ENCODE measurements around the gene NEK10. TPM values are rescaled to one million over a fixed set of nuclear protein-coding genes. Genes with fewer than 3 reads are reported as not detected.

Gene NEK10
- total RNA-seq, 1 experiment from 2014 or later, result 1.1 TPM

- Histone ChIP-seq H3K27me3 (no peaks in the 10 kb centered on the region), H3K4me3 (no peak overlapping the region), H3K36me3 (no peaks in the 10 kb centered on the region), H3K9me3 (replicated peaks) (no peaks in the 10 kb centered on the region), H3K4me1 (no peaks in the 10 kb centered on the region), H3K27ac (no peak overlapping the region)
- no peak for DNase-seq
Measured at GRCh38 chr3:27125821-27126501, 243.2 kb downstream of the NEK10 start.

- Histone ChIP-seq H3K4me1 (no peaks in the 10 kb centered on the region), H3K27ac (no peak overlapping the region), H3K9me3 (replicated peaks) (no peaks in the 10 kb centered on the region), H3K27me3 (no peaks in the 10 kb centered on the region), H3K4me3 (no peak overlapping the region), H3K36me3 (no peaks in the 10 kb centered on the region)
- no peak for DNase-seq
Measured at GRCh38 chr3:27119639-27120038, 249.5 kb downstream of the NEK10 start.

DNA sequence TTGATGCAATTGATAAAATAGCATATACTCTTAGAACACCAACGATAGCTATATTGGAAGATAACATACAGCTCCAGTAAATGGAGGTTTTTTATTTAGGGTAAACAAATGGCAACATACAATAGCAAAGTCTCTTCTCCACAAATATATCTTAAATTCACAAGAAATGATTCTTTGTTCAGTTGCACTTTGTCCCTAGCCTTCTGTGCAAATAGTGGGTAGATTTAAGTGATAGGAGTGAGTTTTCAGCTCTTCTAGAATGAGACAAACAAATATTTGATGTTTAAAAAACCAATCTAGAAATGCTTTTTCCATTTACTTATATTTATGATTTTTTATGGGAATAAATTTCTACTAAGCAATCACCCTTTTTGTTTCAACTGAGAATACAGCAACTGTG lies 253.8 kb downstream of the NEK10 start:
- H3K36me3 ChIP-seq, result no peaks in the 10 kb centered on the region
- no peak overlapping the region for H3K4me3 ChIP-seq
- DNase-seq, result no peak
- H3K4me1 ChIP-seq, result no peaks in the 10 kb centered on the region
- H3K9me3 ChIP-seq (replicated peaks), result no peaks in the 10 kb centered on the region
- 0 out of 2 replicates have a peak, but pooled peaks cover 4% of the 10 kb centered on the region for H3K27me3 ChIP-seq
- H3K27ac ChIP-seq, result no peak overlapping the region

DNA sequence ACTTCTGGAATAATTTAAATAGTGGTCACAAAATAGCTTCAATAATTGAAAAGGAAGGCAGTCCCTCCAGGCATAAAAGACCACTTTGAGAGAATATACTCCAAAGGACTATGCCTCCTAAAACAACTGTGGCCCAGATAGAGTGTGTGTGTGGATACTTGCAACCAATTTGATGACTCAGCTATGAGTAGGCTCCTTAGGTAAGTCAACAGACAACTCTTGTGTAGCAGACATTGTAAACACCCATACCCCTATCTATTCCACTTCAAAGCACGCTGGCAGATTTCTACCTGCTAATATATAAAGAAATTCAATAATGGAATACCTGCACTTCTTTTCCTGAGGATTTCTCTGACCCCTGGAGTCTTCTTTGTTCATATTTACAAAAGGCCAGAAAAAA lies 254.5 kb downstream of the NEK10 start:
- H3K36me3 ChIP-seq, result no peaks in the 10 kb centered on the region

GRCh38 chr3:27114129-27114528 lies 255.1 kb downstream of the NEK10 start:
- Histone ChIP-seq H3K9me3 (replicated peaks) (no peaks in the 10 kb centered on the region), H3K36me3 (no peaks in the 10 kb centered on the region), H3K4me1 (no peaks in the 10 kb centered on the region), H3K4me3 (no peak overlapping the region), H3K27me3 (0 out of 2 replicates have a peak, but pooled peaks cover 4% of the 10 kb centered on the region), H3K27ac (no peak overlapping the region)
- no peak for DNase-seq

More for the DNA sequence above, 254.5 kb downstream of the NEK10 start:
- H3K4me1 ChIP-seq, result no peaks in the 10 kb centered on the region
- no peak overlapping the region for H3K27ac ChIP-seq
- no peak overlapping the region for H3K4me3 ChIP-seq
- H3K27me3 ChIP-seq, result 0 out of 2 replicates have a peak, but pooled peaks cover 4% of the 10 kb centered on the region
- DNase-seq, result no peak
- H3K9me3 ChIP-seq (replicated peaks), result no peaks in the 10 kb centered on the region

GRCh38 chr3:27110020-27110419 lies 259.2 kb downstream of the NEK10 start:
- peaks cover 4% of the 10 kb centered on the region; the same call in 1 of the 2 replicates for H3K27me3 ChIP-seq
- no peaks in the 10 kb centered on the region for H3K4me1 ChIP-seq

GRCh38 chr3:27108322-27108721 lies 260.9 kb downstream of the NEK10 start:
- DNase-seq, result no peak
- Histone ChIP-seq H3K36me3 (no peaks in the 10 kb centered on the region), H3K27me3 (no peaks in the 10 kb centered on the region; the same call in 1 of the 2 replicates), H3K4me3 (no peak overlapping the region), H3K9me3 (replicated peaks) (no peaks in the 10 kb centered on the region), H3K27ac (no peak overlapping the region), H3K4me1 (no peaks in the 10 kb centered on the region)

More at GRCh38 chr3:27110020-27110419, 259.2 kb downstream of the NEK10 start:
- H3K27ac ChIP-seq, result no peak overlapping the region
- no peaks in the 10 kb centered on the region for H3K36me3 ChIP-seq
- no peak overlapping the region for H3K4me3 ChIP-seq
- H3K9me3 ChIP-seq (replicated peaks), result no peaks in the 10 kb centered on the region
- no peak for DNase-seq

GRCh38 chr3:27105904-27106303 lies 263.3 kb downstream of the NEK10 start:
- Histone ChIP-seq H3K4me1 (no peaks in the 10 kb centered on the region), H3K4me3 (no peak overlapping the region), H3K9me3 (replicated peaks) (no peaks in the 10 kb centered on the region; the same call in 1 of the 2 replicates), H3K36me3 (no peaks in the 10 kb centered on the region), H3K27me3 (no peaks in the 10 kb centered on the region; the same call in 1 of the 2 replicates), H3K27ac (no peak overlapping the region)
- DNase-seq, result peak; percentile 22 to 36

- no peak for DNase-seq
- no peak overlapping the region for H3K4me3 ChIP-seq
- H3K27ac ChIP-seq, result no peak overlapping the region
- no peaks in the 10 kb centered on the region for H3K9me3 ChIP-seq (replicated peaks)
- no peaks in the 10 kb centered on the region for H3K27me3 ChIP-seq
- no peaks in the 10 kb centered on the region for H3K36me3 ChIP-seq
- H3K4me1 ChIP-seq, result no peaks in the 10 kb centered on the region
Measured at GRCh38 chr3:27097182-27097581, 272.0 kb downstream of the NEK10 start.

- Histone ChIP-seq H3K27me3 (no peaks in the 10 kb centered on the region), H3K9me3 (replicated peaks) (no peaks in the 10 kb centered on the region), H3K4me3 (no peak overlapping the region), H3K27ac (no peak overlapping the region), H3K36me3 (no peaks in the 10 kb centered on the region), H3K4me1 (no peaks in the 10 kb centered on the region)
- DNase-seq, result no peak
Measured at GRCh38 chr3:27095553-27096222, 273.5 kb downstream of the NEK10 start.

DNA sequence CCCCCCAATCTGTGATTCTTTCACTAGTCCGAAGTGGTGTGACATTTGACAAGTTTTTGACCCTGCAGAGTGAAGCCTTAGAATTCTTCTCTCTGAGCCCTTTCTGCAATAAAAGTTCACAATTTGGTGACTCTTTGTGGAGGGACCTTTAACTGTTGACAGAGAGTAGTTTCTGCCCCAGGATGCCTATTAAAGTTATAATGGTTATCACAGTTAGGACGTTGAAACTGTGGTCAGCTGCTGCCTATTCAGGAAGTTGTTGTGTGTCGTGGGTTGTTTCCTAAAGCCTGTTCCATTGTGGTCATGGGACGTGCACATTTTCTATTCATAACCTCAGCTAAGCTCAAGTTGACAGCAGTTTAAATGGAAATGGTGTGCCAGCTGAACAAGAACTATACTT lies 274.5 kb downstream of the NEK10 start:
- no peaks in the 10 kb centered on the region for H3K27me3 ChIP-seq
- no peaks in the 10 kb centered on the region for H3K36me3 ChIP-seq
- no peaks in the 10 kb centered on the region for H3K4me1 ChIP-seq
- no peak overlapping the region for H3K4me3 ChIP-seq
- no peak overlapping the region for H3K27ac ChIP-seq
- no peak for DNase-seq
- no peaks in the 10 kb centered on the region for H3K9me3 ChIP-seq (replicated peaks)

DNA sequence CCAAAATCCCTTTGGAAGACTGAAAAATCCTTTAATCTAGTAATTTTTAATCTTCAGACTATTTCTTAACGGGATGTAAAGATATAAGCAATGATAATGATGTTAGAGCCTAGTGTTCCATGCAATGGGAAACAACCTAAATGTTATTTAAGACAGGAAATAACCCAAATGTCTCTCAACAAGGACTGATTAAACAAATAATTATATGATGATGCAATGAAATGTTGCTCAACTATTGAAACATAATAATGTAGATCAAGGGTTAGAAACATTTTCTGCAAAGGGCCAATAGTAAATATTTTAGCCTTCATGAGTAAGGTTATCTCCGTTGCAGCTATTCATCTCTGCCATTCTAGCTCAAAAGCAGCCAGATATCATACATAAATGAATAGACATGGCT lies 275.4 kb downstream of the NEK10 start:
- Histone ChIP-seq H3K4me1 (no peaks in the 10 kb centered on the region), H3K36me3 (no peaks in the 10 kb centered on the region), H3K27ac (no peak overlapping the region), H3K27me3 (no peaks in the 10 kb centered on the region), H3K9me3 (replicated peaks) (no peaks in the 10 kb centered on the region), H3K4me3 (no peak overlapping the region)
- DNase-seq, result no peak

GRCh38 chr3:27090275-27091041 lies 278.7 kb downstream of the NEK10 start:
- no peak overlapping the region for H3K4me3 ChIP-seq
- H3K4me1 ChIP-seq, result no peaks in the 10 kb centered on the region
- H3K27ac ChIP-seq, result no peak overlapping the region
- H3K36me3 ChIP-seq, result no peaks in the 10 kb centered on the region
- H3K9me3 ChIP-seq (replicated peaks), result no peaks in the 10 kb centered on the region
- no peak for DNase-seq
- H3K27me3 ChIP-seq, result no peaks in the 10 kb centered on the region; the same call in 1 of the 2 replicates

DNA sequence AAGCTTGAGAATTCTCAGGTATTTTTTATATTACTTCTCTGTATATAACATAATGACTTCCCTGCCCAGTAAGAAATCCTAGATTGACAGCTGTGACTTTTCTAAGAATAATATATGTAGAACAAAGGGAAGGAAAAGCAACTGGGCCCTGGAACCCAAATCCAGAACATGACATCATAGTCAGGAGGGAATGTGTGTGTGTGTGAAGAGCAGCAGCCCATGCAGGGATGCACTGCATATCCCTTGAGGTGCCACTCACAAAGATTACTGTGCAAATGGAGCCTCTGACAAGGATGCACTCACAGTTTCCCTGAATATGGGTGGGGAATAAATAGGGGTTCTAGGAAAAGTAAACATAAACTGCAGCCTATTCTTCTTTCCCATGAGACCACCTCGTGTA lies 279.5 kb downstream of the NEK10 start:
- no peaks in the 10 kb centered on the region; the same call in 1 of the 2 replicates for H3K27me3 ChIP-seq
- no peaks in the 10 kb centered on the region for H3K36me3 ChIP-seq
- H3K9me3 ChIP-seq (replicated peaks), result no peaks in the 10 kb centered on the region
- H3K4me1 ChIP-seq, result no peaks in the 10 kb centered on the region
- no peak for DNase-seq
- H3K27ac ChIP-seq, result no peak overlapping the region
- H3K4me3 ChIP-seq, result no peak overlapping the region

- no peaks in the 10 kb centered on the region for H3K4me1 ChIP-seq
- no peak overlapping the region for H3K27ac ChIP-seq
- H3K27me3 ChIP-seq, result no peaks in the 10 kb centered on the region; the same call in 1 of the 2 replicates
- H3K9me3 ChIP-seq (replicated peaks), result no peaks in the 10 kb centered on the region
- H3K4me3 ChIP-seq, result no peak overlapping the region
- no peak for DNase-seq
- H3K36me3 ChIP-seq, result no peaks in the 10 kb centered on the region
Measured at GRCh38 chr3:27089068-27089467, 280.1 kb downstream of the NEK10 start.

Measured in SJCRH30 (cell line).